Memory B cell (primary cell): ENCODE data around the gene DIABLO.
"Not testable (repeated sequence)": the region's sequence is repeated elsewhere in the genome, so short reads cannot be mapped to it uniquely, and the experiment has no call there.

Experiments used
- ATAC-seq: fragments of 150-1000 bp; cut with Tn5 transposase; 2 replicates; pipeline ENCODE4 v1.10.0; 2021; ENCODE audit warnings: low read depth, mild to moderate bottlenecking, moderate library complexity
- DNase-seq, 2 donors: peaks; one replicate each; pipeline ENCODE4 v3.0.0; 2022; ENCODE audit warnings: low spot score in 2 of 2
- H3K27ac Mint-ChIP-seq: one replicate; pipeline ENCODE4 v1.8.0; 2022; ENCODE audit warnings: mild to moderate bottlenecking, moderate library complexity, mixed read lengths
- H3K27me3 Mint-ChIP-seq: one replicate; pipeline ENCODE4 v1.8.0; 2022; ENCODE audit warnings: mixed read lengths
- H3K36me3 Mint-ChIP-seq: one replicate; pipeline ENCODE4 v1.8.0; 2022; ENCODE audit warnings: mild to moderate bottlenecking, mixed read lengths
- H3K4me1 Mint-ChIP-seq: one replicate; pipeline ENCODE4 v1.8.0; 2022; ENCODE audit warnings: mixed read lengths
- H3K4me3 Mint-ChIP-seq: one replicate; pipeline ENCODE4 v1.8.0; 2022; ENCODE audit warnings: mild to moderate bottlenecking, moderate library complexity, mixed read lengths
- H3K9me3 Mint-ChIP-seq: one replicate; pipeline ENCODE4 v1.8.0; 2022; ENCODE audit warnings: mixed read lengths

Gene DIABLO

GRCh38 chr12:122225683-122226365 lies at the start of gene DIABLO:
TSS of gene DIABLO (minus strand) at chr12:122226052. CDS start at chr12:122226014, 38 bp downstream.
- peaks cover 14% of the 10 kb centered on the region for H3K36me3 Mint-ChIP-seq
- peak within 1 kb of the TSS; percentile 95 for H3K27ac Mint-ChIP-seq

GRCh38 chr12:122275459-122275858 lies 49.6 kb upstream of the DIABLO start:
- H3K4me3 Mint-ChIP-seq: no peak overlapping the region
- H3K36me3 Mint-ChIP-seq: peaks cover 14% of the 10 kb centered on the region
- DNase-seq: no peak
- no peak for ATAC-seq
- H3K9me3 Mint-ChIP-seq: no peaks in the 10 kb centered on the region
- H3K27me3 Mint-ChIP-seq: no peaks in the 10 kb centered on the region
- H3K27ac Mint-ChIP-seq: no peak overlapping the region
- no peaks in the 10 kb centered on the region for H3K4me1 Mint-ChIP-seq

More at GRCh38 chr12:122225683-122226365, at the start of gene DIABLO:
- no peaks in the 10 kb centered on the region for H3K9me3 Mint-ChIP-seq
- peak within 1 kb of the TSS; percentile 95 for H3K4me3 Mint-ChIP-seq
- no peaks in the 10 kb centered on the region for H3K27me3 Mint-ChIP-seq
- H3K4me1 Mint-ChIP-seq: peaks cover 8% of the 10 kb centered on the region
- peak; percentile 84 for ATAC-seq
- peak; percentile 96 to 100 for DNase-seq

- H3K9me3 Mint-ChIP-seq: no peaks in the 10 kb centered on the region
- no peaks in the 10 kb centered on the region for H3K27me3 Mint-ChIP-seq
- H3K36me3 Mint-ChIP-seq: peaks cover 2% of the 10 kb centered on the region
- peak; percentile 88 to 91 for DNase-seq
- peaks cover 7% of the 10 kb centered on the region for H3K4me1 Mint-ChIP-seq
- peak within 1 kb of the TSS; percentile 99 for H3K27ac Mint-ChIP-seq
- peak; percentile 84 for ATAC-seq
- peak within 1 kb of the TSS; percentile 99 for H3K4me3 Mint-ChIP-seq
Observed at GRCh38 chr12:122266230-122266901, 40.5 kb upstream of the DIABLO start, which contains the start of gene VPS33A. TSS of gene VPS33A (minus strand) at chr12:122266494. CDS start at chr12:122266408, 86 bp downstream.

- peak; percentile 48 for ATAC-seq
- peaks cover 7% of the 10 kb centered on the region for H3K4me1 Mint-ChIP-seq
- H3K9me3 Mint-ChIP-seq: no peaks in the 10 kb centered on the region
- H3K4me3 Mint-ChIP-seq: peak overlapping the region; percentile 99
- DNase-seq: no peak
- H3K36me3 Mint-ChIP-seq: peaks cover 3% of the 10 kb centered on the region
- H3K27ac Mint-ChIP-seq: peak overlapping the region; percentile 99
- H3K27me3 Mint-ChIP-seq: no peaks in the 10 kb centered on the region
Observed at GRCh38 chr12:122265886-122266229, 40.0 kb upstream of the DIABLO start.

GRCh38 chr12:122265476-122265875 lies 39.6 kb upstream of the DIABLO start:
- Mint-ChIP-seq H3K4me1 (peaks cover 7% of the 10 kb centered on the region), H3K9me3 (no peaks in the 10 kb centered on the region), H3K27me3 (no peaks in the 10 kb centered on the region), H3K27ac (peak overlapping the region; percentile 99), H3K4me3 (peak overlapping the region; percentile 99), H3K36me3 (peaks cover 5% of the 10 kb centered on the region)
- ATAC-seq (peak; percentile 33), DNase-seq (peak; percentile 17 to 22)

GRCh38 chr12:122260735-122261134 lies 34.9 kb upstream of the DIABLO start:
- H3K27me3 Mint-ChIP-seq, H3K9me3 Mint-ChIP-seq, H3K4me1 Mint-ChIP-seq, ATAC-seq, H3K27ac Mint-ChIP-seq, H3K4me3 Mint-ChIP-seq, DNase-seq: not testable (repeated sequence)
- peaks cover 25% of the 10 kb centered on the region for H3K36me3 Mint-ChIP-seq

- H3K4me3 Mint-ChIP-seq, H3K9me3 Mint-ChIP-seq, H3K27me3 Mint-ChIP-seq, H3K27ac Mint-ChIP-seq, ATAC-seq, DNase-seq, H3K4me1 Mint-ChIP-seq: not testable (repeated sequence)
- H3K36me3 Mint-ChIP-seq: peaks cover 25% of the 10 kb centered on the region
Observed at GRCh38 chr12:122258939-122259338, 33.1 kb upstream of the DIABLO start.

GRCh38 chr12:122258462-122258861 lies 32.6 kb upstream of the DIABLO start:
- H3K27me3 Mint-ChIP-seq, H3K27ac Mint-ChIP-seq, DNase-seq, ATAC-seq, H3K4me1 Mint-ChIP-seq, H3K9me3 Mint-ChIP-seq, H3K4me3 Mint-ChIP-seq: not testable (repeated sequence)
- H3K36me3 Mint-ChIP-seq: peaks cover 25% of the 10 kb centered on the region

GRCh38 chr12:122250536-122250935 lies 24.7 kb upstream of the DIABLO start:
- ATAC-seq (no peak), DNase-seq (no peak)
- H3K4me3 Mint-ChIP-seq: no peak overlapping the region
- no peaks in the 10 kb centered on the region for H3K9me3 Mint-ChIP-seq
- H3K27me3 Mint-ChIP-seq: no peaks in the 10 kb centered on the region
- H3K4me1 Mint-ChIP-seq: peaks cover 4% of the 10 kb centered on the region
- no peak overlapping the region for H3K27ac Mint-ChIP-seq
- peaks cover 17% of the 10 kb centered on the region for H3K36me3 Mint-ChIP-seq

- Mint-ChIP-seq H3K4me3 (no peak overlapping the region), H3K4me1 (peaks cover 4% of the 10 kb centered on the region), H3K27me3 (no peaks in the 10 kb centered on the region), H3K9me3 (no peaks in the 10 kb centered on the region), H3K27ac (no peak overlapping the region), H3K36me3 (peaks cover 17% of the 10 kb centered on the region)
- no peak for ATAC-seq
- DNase-seq: no peak
Observed at GRCh38 chr12:122250047-122250446, 24.2 kb upstream of the DIABLO start.

- ATAC-seq (no peak), DNase-seq (no peak)
- no peaks in the 10 kb centered on the region for H3K27me3 Mint-ChIP-seq
- no peak overlapping the region for H3K27ac Mint-ChIP-seq
- H3K4me3 Mint-ChIP-seq: no peak overlapping the region
- H3K9me3 Mint-ChIP-seq: no peaks in the 10 kb centered on the region
- no peaks in the 10 kb centered on the region for H3K4me1 Mint-ChIP-seq
- H3K36me3 Mint-ChIP-seq: peaks cover 27% of the 10 kb centered on the region
Observed at GRCh38 chr12:122245553-122245952, 19.7 kb upstream of the DIABLO start.

GRCh38 chr12:122244565-122245371 lies 18.9 kb upstream of the DIABLO start:
- Mint-ChIP-seq H3K4me3 (no peak overlapping the region), H3K27ac (peak overlapping the region; percentile 16), H3K4me1 (no peaks in the 10 kb centered on the region), H3K27me3 (no peaks in the 10 kb centered on the region), H3K9me3 (no peaks in the 10 kb centered on the region), H3K36me3 (peaks cover 22% of the 10 kb centered on the region)
- DNase-seq: no peak
- no peak for ATAC-seq

- Mint-ChIP-seq H3K36me3 (peaks cover 20% of the 10 kb centered on the region), H3K27me3 (no peaks in the 10 kb centered on the region), H3K4me1 (no peaks in the 10 kb centered on the region), H3K27ac (no peak overlapping the region), H3K4me3 (no peak overlapping the region), H3K9me3 (no peaks in the 10 kb centered on the region)
- no peak for DNase-seq
- ATAC-seq: no peak
Observed at GRCh38 chr12:122243965-122244364, 18.1 kb upstream of the DIABLO start.

GRCh38 chr12:122238861-122239260 lies 13.0 kb upstream of the DIABLO start:
- Mint-ChIP-seq H3K9me3 (no peaks in the 10 kb centered on the region), H3K4me3 (no peak overlapping the region), H3K27ac (no peak overlapping the region), H3K4me1 (no peaks in the 10 kb centered on the region), H3K27me3 (no peaks in the 10 kb centered on the region), H3K36me3 (peaks cover 23% of the 10 kb centered on the region)
- ATAC-seq: no peak
- DNase-seq: no peak
